ENCODE results near the gene CFAP299.
"Not testable (repeated sequence)": the region's sequence is repeated elsewhere in the genome, so short reads cannot be mapped to it uniquely, and the experiment has no call there.

The CFAP299 gene

GRCh38 chr4:80655662-80656061 is 320.1 kb downstream of the CFAP299 start:
- H3K4me3 ChIP-seq (ENCODE audit: low read length) = no peak overlapping the region
- TF ChIP-seq, protein P1, sequence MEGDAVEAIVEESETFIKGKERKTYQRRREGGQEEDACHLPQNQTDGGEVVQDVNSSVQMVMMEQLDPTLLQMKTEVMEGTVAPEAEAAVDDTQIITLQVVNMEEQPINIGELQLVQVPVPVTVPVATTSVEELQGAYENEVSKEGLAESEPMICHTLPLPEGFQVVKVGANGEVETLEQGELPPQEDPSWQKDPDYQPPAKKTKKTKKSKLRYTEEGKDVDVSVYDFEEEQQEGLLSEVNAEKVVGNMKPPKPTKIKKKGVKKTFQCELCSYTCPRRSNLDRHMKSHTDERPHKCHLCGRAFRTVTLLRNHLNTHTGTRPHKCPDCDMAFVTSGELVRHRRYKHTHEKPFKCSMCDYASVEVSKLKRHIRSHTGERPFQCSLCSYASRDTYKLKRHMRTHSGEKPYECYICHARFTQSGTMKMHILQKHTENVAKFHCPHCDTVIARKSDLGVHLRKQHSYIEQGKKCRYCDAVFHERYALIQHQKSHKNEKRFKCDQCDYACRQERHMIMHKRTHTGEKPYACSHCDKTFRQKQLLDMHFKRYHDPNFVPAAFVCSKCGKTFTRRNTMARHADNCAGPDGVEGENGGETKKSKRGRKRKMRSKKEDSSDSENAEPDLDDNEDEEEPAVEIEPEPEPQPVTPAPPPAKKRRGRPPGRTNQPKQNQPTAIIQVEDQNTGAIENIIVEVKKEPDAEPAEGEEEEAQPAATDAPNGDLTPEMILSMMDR (conservative IDR thresholded peaks at IDR 0.05; ENCODE audit: low read length) = no peak
- DNase-seq (ENCODE audit: low read depth) = no peak

GRCh38 chr4:80670118-80670517 is 334.6 kb downstream of the CFAP299 start:
- not testable (repeated sequence) for DNase-seq (ENCODE audit: low read depth); H3K4me3 ChIP-seq (ENCODE audit: low read length)

- DNase-seq (ENCODE audit: low read depth) = no peak
- H3K4me3 ChIP-seq (ENCODE audit: low read length) = no peak overlapping the region
- TF ChIP-seq, protein P1 (conservative IDR thresholded peaks at IDR 0.05; ENCODE audit: low read length) = no peak
Measured at GRCh38 chr4:80678413-80678812, 342.9 kb downstream of the CFAP299 start.

DNA sequence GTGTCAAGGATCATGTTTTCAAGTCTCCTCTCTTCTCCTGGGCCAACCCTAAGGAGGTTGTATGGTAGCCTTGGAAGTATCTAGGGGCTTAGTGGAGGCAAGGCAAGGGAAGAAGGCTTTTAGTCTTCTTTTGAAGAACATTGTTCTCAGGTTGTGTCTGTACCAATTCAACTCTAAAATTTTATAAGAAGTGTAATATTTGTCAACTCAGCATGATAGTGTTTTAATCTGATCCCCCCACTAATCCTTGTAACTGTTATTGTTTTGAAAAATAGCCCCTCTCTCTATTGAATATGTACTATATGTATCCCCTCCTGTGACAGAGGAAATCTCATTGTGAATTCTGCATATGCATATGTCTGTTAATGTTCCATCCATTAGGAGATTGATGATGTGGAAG is 345.4 kb downstream of the CFAP299 start:
- TF ChIP-seq, protein P1 (conservative IDR thresholded peaks at IDR 0.05; ENCODE audit: low read length) = no peak
- DNase-seq (ENCODE audit: low read depth) = no peak
- no peak overlapping the region for H3K4me3 ChIP-seq (ENCODE audit: low read length)

DNA sequence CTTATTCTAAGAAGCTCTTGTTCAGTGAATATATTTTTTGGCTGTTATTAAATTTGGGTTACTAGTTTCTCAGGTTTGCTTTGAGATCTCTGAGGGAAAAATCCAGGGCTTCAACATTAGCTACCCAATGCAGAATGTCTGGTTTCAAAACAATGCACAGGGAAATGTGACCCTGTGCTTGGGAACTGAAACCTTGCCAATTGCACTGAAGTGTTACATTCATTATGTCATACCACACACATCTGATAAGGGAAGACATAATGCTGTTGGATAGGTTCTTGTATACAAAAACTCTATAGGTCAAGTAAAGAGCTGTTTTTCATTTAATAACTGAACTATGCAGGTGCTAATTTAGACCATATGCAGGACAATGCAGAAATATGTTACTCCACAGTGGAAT is 349.7 kb downstream of the CFAP299 start:
- TF ChIP-seq, protein P1 (conservative IDR thresholded peaks at IDR 0.05; ENCODE audit: low read length) = no peak
- no peak for DNase-seq (ENCODE audit: low read depth)
- H3K4me3 ChIP-seq (ENCODE audit: low read length) = no peak overlapping the region

DNA sequence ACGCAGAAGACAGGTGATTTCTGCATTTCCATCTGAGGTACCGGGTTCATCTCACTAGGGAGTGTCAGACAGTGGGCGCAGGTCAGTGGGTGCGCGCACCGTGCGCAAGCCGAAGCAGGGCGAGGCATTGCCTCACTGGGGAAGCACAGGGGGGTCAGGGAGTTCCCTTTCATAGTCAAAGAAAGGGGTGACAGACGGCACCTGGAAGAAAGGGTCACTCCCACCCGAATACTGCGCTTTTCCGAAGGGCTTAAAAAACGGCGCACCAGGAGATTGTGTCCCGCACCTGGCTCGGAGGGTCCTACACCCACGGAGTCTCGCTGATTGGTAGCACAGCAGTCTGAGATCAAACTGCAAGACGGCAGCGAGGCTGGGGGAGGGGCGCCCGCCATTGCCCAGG is 352.2 kb downstream of the CFAP299 start:
- H3K4me3 ChIP-seq (ENCODE audit: low read length); DNase-seq (ENCODE audit: low read depth): not testable (repeated sequence)

GRCh38 chr4:80694171-80694570 is 358.6 kb downstream of the CFAP299 start:
- TF ChIP-seq, protein P1 (conservative IDR thresholded peaks at IDR 0.05; ENCODE audit: low read length) = no peak
- H3K4me3 ChIP-seq (ENCODE audit: low read length) = no peak overlapping the region
- DNase-seq (ENCODE audit: low read depth) = no peak

- H3K4me3 ChIP-seq (ENCODE audit: low read length) = no peak overlapping the region
- DNase-seq (ENCODE audit: low read depth) = peak; percentile 8
- TF ChIP-seq, protein P1 (conservative IDR thresholded peaks at IDR 0.05; ENCODE audit: low read length) = no peak
Measured at GRCh38 chr4:80705311-80705710, 369.8 kb downstream of the CFAP299 start.
